ENCODE measurements around the gene DIPK2B.

DIPK2B gene

GRCh38 chrX:45200741-45201234, at the start of gene DIPK2B:
DIPK2B (minus strand) TSS chrX:45200876; CDS start chrX:45200826, 50 bp downstream.
- no peak within 1 kb of the TSS for H3K4me3 ChIP-seq (ENCODE audit: low read depth, low read length)
- TF ChIP-seq, protein P1, sequence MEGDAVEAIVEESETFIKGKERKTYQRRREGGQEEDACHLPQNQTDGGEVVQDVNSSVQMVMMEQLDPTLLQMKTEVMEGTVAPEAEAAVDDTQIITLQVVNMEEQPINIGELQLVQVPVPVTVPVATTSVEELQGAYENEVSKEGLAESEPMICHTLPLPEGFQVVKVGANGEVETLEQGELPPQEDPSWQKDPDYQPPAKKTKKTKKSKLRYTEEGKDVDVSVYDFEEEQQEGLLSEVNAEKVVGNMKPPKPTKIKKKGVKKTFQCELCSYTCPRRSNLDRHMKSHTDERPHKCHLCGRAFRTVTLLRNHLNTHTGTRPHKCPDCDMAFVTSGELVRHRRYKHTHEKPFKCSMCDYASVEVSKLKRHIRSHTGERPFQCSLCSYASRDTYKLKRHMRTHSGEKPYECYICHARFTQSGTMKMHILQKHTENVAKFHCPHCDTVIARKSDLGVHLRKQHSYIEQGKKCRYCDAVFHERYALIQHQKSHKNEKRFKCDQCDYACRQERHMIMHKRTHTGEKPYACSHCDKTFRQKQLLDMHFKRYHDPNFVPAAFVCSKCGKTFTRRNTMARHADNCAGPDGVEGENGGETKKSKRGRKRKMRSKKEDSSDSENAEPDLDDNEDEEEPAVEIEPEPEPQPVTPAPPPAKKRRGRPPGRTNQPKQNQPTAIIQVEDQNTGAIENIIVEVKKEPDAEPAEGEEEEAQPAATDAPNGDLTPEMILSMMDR (IDR thresholded peaks at IDR 0.05; ENCODE audit: borderline replicate concordance, insufficient read depth, low read depth, low read length), result no peak

GRCh38 chrX:45240301-45240700, 39.6 kb upstream of the DIPK2B start:
- no peak overlapping the region for H3K4me3 ChIP-seq (ENCODE audit: low read depth, low read length)
- TF ChIP-seq, protein P1 (IDR thresholded peaks at IDR 0.05; ENCODE audit: borderline replicate concordance, insufficient read depth, low read depth, low read length), result no peak

DNA sequence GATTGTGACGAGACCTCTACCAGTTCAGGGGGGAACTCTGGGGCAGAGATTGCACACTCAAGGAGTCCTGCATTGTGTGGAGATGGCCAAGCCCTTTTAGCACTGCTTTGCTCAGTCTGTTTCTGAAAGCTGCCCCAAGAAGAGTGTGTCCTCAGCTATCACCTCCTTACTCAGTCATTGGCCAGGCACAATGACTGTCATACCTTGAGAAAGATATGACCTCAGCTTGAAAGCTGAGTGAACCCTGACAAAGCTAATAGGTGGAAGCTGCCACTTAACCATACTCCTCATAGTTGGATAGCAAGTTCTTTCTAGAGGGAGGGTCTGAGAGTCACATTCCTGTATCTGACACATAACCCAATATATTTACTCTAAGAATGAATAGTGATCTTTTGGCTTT, 37.8 kb upstream of the DIPK2B start:
- TF ChIP-seq, protein P1 (IDR thresholded peaks at IDR 0.05; ENCODE audit: borderline replicate concordance, insufficient read depth, low read depth, low read length), result no peak
- H3K4me3 ChIP-seq (ENCODE audit: low read depth, low read length), result no peak overlapping the region

GRCh38 chrX:45233531-45233930, 32.9 kb upstream of the DIPK2B start:
- TF ChIP-seq, protein P1 (IDR thresholded peaks at IDR 0.05; ENCODE audit: borderline replicate concordance, insufficient read depth, low read depth, low read length), result no peak
- H3K4me3 ChIP-seq (ENCODE audit: low read depth, low read length), result no peak overlapping the region

DNA sequence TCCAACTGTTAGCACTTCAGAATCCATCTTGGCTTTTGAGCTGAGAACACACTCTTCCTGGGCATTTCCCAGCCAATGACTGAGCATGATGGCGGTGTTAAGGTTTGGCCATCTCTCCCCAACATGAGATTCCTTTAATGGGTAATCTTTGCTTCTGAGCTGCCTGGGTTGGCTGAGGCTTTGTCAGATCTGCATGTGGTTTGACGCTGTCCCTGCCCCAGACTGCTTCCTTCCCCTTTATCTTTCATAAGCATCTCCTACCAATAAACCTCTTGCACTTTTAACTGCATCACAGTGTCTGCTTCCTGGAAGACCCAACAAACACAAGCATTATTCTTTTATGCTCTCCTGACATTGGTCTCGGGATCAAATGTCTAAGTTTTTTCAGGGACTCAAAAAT, 31.5 kb upstream of the DIPK2B start:
- H3K4me3 ChIP-seq (ENCODE audit: low read depth, low read length), result no peak overlapping the region
- TF ChIP-seq, protein P1 (IDR thresholded peaks at IDR 0.05; ENCODE audit: borderline replicate concordance, insufficient read depth, low read depth, low read length), result no peak

DNA sequence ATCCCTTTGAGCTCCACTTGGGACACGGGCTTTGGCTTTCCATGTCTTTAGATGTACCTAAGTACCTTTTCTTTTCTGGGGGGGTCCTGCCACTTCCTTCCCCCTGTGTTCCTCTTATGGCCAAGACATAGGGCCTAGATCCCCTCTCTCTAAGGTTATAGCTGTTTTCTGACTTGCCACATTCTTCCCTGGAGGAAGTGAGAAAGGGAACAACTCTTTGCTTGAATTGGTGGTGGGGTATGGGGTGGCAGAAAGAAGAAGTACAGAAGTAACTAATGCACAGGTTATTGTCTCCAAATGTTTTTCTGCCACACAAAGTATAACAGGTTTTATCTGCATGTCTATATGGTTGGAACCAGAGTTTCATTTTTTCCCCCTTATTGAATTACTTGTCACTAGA, 29.7 kb upstream of the DIPK2B start:
- TF ChIP-seq, protein P1 (IDR thresholded peaks at IDR 0.05; ENCODE audit: borderline replicate concordance, insufficient read depth, low read depth, low read length), result no peak
- H3K4me3 ChIP-seq (ENCODE audit: low read depth, low read length), result no peak overlapping the region

GRCh38 chrX:45229348-45229747, 28.7 kb upstream of the DIPK2B start:
- TF ChIP-seq, protein P1 (IDR thresholded peaks at IDR 0.05; ENCODE audit: borderline replicate concordance, insufficient read depth, low read depth, low read length), result no peak
- H3K4me3 ChIP-seq (ENCODE audit: low read depth, low read length), result no peak overlapping the region

All from GM12875 (cell line).